Midbrain (tissue), 1 donor: ENCODE results near the gene DOCK3.

Experiments used
- DNase-seq: peaks from one replicate; lab custom pipeline; 2025; lab: John Stamatoyannopoulos, UW

DOCK3 gene

DNA sequence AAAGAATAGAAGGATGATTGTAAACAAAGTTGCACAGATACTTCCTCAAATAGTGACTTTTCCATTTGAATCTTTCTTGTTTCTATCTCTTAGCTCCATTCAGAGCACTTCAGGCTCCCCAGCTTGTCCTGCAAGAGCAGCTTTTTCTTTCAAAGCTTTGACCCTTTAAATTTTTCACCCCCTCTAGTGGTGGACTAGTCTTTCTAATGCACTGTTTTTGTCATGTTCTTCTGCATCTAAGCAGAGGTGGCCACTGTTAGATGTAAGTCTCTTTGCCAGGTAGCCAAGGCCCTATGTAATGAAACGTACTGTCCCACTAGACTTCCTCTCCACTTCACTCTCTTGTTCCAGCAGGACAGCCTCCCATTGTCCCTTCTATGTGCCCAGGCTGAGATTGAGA, 636.3 kb downstream of the DOCK3 start:
- no peak for DNase-seq

DNA sequence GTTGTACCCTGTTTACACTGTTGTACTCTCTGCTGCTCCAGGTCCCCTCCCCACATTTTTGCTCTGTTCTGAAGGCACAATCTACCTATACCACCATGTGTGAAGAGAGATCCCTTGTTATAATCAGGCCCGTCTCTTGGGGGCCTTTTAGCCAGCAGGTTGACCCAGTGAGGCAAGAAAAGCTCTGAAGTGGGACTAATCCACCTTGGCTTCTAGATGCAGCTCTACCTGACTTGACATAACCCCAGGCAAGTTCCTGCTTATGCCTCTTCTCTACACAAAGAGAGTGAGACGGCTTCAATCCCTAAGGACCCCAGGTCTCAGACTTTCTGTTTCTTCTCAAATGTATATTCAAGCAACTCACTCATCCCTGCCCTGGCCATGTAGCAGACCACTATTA, 653.5 kb downstream of the DOCK3 start:
- DNase-seq = no peak

DNA sequence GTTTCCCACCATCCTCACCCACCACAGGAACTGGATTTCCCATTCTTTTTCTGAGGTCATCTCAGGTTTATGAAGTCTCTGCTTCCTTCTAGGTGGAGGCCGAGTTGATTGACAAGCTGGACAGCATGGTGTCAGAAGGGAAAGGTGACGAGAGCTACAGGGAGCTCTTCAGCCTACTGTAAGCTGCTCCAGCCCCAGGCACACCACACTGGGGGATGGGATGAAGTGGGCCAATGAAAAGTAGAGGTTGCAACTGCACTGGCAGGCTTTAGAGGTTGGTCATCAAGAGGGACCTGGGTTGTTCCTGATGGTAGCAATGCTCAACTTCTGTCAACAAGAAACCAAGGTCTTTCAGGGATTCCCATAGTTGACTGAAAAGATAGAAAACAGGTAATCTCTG, 655.3 kb downstream of the DOCK3 start:
- no peak for DNase-seq

DNA sequence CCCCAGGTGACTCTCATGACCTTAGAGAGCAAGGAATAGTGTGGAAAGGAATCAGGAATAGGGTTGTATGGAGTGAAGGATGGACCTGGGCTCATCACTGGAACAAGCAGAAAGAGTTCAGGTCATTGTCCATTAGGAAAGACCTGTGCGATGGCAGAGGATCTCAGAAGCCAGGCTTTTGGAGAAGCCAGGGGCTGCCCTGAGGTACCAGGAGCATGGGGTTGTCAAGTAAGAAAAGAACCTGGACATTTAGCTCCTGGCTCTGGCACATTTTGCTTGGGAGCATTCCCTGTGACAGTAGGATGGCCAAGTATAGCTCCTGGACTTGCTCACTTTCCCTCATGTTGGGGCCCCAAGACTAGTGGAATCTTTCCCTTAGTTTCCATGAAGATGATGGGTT, 657.4 kb downstream of the DOCK3 start:
- DNase-seq = no peak

DNA sequence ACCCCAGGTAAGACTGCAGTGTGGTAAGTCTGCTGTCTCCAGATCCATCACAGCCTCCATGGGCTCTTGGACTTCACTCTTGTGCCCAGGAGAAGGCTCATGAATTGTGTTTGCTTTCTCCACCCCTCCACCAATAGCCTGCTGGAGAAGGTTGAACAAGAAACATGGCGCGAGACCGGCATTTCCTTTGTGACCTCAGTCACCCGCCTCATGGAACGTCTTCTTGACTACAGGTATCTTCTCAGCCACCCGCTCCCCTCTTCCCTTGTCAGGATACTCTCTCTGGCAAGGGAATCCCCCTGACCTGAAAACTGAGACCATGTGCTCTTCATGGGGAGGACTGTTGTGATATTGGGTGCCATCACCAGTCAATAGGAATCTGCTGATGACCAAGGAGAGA, 658.3 kb downstream of the DOCK3 start:
- DNase-seq = no peak

DNA sequence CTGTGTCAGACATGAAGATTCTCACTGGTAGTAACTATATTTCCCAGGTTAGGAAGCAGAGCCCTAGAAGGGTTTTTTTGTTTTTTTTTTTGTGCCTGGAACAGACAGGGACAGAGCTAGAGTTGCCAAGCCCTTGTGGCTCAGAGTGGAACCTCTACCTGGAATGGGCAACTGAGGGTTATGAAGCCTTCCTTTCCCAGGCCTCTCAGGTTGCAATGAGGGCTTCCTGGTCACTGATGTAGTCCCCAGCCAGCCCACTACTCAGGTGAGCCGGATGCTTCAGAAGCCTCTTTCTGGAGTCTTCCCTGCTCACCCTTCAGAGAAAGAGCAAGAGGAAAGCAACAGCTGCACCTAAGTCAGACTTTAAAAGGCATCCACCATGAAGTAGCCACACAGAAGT, 661.5 kb downstream of the DOCK3 start:
- DNase-seq = no peak

DNA sequence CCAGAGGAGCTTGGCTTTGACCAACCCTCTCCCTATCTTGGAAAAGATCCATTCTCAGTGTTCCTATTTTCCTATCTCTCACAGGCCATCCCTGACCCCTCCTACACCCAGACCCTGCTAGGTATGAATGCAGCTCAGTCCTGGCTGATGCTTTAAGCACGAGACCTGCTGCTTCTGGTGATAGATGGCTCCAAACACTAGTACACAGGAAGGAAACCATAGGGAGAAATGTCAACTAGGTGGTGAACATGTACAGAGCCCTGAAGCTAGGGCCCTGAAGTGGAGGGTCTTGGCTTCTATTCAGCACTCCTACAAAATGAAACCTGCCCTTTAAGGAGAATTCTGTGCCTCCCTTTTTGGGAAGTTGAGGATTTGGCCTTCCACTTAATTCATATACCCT, 662.9 kb downstream of the DOCK3 start:
- no peak for DNase-seq

DNA sequence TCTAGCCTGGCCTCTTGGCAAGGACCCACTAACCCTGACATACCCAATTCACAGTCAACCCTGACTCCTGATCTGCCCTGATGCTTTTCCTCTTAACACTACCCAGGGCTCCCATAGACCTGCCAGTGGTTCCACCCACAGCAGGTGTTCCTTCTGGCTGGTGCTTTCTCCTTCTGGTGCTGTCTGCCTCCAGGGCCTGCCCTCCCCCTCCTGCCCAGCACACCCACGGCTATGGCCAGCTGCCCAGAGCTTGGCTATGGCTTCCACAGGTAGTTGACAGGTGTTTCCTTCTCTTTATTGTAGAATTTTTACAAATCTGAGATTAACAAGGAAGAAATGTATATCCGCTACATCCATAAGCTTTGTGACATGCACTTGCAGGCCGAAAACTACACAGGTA, 663.9 kb downstream of the DOCK3 start:
- no peak for DNase-seq

DNA sequence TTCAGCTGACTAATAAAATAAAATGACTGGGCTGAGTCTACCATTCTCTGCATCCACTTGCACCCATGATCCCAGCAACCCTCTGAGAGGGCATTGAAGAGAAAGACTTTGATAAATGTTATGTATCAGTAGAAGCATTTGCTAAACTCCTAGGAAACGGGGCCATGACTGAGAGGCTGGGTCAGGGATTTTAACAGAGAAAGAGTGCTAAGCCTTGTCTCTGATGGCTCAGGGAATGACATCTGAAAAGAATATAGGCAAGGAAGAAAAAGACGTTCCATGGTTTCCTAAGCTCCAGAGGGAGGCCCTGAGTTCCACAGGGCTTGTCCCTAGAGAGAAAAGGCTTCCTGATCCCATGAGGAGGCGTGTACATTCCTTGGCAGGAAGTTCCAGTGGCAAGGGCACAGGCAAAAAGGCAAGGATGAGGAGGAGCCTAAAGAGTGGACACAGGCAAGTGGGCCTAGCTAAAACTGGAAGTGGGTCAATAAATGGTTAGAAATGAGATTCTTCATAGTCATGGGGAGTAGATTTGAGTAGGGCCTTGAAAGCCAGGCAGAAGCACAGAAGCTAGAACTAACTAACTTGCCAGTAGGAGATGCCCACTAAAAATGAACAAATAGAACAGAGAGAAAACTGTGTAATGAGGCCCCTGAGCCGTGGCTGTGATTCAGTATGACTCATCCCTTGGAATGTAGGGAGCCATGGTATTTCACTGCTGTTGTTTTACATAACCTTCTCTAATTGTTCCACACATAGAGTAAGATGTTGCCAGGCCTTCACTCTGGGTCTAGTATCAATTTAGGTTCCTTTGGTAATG, 665.5 kb downstream of the DOCK3 start:
- no peak for DNase-seq

DNA sequence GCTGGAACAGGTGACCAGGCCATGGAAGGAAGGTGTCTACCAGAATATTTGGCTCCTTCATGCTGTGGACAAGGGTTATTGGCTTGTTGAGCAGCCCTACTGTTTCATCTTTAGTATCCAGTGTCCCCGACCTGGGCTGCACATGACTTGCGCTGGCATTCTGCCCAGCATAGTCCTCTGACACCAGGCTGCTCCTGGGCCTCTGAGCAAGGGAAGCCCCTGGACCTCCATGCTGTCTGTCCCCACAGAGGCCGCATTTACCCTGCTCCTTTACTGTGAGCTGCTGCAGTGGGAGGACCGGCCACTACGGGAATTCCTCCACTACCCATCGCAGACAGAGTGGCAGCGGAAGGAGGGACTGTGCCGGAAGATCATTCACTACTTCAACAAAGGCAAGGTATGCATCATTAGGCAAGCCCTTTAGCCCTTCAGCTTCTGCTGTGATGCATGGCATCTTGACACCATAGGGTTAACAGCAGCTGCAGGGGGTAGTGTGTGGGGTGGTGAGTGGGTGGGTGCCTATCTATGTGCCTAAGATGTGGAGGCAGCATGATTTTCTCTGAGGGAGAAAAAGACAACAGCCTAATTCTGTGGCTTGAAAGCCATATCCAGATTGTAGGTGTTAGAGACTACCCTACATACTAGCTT, 666.4 kb downstream of the DOCK3 start:
- no peak for DNase-seq

DNA sequence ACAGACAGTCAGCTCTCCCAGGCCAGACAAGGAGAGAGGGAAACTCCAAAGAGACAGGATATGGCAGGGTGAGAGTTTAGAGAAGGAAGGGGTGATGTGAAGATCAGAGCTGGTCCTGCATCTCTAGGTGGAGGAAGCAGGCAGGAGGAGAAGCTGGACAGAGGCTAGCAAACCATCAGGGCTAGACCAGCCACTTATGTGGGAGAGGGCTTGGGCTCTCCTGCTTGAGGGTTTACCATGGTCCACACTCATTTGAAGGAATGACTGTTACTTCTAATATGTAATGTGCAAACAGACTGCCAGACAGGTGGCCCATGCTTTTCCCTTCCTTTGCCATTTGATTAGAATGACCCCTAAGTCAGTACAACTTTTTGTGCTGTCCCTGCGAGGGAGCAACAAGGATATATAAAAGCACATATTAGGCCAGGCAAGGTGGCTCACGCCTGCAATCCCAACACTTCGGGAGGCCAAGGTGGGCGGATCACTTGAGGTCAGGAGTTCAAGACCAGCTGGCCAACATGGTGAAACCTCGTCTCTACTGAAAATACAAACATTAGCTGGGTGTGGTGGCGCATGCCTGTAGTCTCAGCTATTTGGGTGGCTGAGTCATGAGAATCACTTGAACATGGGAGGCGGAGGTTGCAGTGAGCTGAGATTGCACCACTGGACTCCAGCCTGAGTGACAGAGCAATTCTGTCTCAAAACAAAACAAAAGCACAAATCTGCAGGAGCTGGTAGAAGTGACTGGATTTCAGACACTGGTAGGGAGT, 669.4 kb downstream of the DOCK3 start:
- no peak for DNase-seq

DNA sequence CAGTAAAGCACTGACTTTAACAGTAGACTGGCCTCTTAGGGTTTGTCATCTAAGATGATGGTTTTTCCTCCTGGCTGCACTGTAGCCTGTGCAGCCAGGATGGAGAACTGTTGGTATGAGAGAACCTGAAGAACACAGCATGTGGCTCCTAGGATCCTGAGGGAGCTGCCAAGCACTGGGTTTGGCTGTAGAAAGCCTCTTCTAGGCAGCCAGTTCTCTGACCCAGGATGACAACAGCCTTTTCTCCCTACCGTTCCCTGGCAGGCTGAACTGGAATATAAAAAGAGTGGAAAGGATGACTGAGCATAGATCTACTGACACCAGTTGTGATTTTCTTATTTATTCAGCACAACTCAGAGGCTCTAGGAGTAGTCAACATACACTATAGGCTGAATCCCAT, 676.0 kb downstream of the DOCK3 start:
- peak; percentile 33 for DNase-seq

DNA sequence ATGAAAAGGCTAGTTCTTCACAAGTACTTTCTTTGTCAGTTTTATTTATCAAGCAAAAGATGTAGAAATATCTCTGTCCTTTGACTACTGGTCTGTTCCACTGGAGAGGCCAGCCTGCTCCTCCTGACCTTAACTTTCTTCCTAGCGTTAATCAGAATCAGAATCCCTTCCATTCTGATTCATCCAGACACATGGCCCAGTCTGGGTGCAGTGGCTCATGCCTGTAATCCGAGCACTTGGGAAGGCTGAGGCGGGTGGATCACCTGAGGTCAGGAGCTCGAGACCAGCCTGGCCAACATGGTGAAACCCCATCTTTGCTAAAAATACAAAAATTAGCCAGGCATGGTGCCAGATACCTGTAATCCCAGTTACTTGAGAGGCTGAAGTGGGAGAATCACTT, 678.4 kb downstream of the DOCK3 start:
- DNase-seq = no peak

DNA sequence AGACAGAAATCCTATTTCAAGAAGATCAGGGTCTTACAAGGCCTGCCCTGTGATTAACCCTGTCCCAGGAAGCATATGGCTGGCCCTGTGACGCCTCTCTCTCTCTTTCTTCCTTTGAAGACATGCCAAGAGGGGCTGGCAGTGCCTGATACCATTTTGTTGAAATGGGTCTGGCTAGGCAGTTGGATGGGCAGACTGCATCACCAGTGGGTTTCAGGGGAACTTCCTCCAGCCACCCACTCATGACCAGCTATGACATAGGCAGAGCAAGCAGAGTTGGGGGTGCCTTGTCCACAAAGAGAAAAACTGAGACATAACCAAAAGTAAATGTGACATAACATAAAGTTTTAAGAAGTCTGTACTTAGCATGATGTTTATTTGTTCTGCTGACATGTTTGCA, 679.0 kb downstream of the DOCK3 start:
- DNase-seq = no peak

DNA sequence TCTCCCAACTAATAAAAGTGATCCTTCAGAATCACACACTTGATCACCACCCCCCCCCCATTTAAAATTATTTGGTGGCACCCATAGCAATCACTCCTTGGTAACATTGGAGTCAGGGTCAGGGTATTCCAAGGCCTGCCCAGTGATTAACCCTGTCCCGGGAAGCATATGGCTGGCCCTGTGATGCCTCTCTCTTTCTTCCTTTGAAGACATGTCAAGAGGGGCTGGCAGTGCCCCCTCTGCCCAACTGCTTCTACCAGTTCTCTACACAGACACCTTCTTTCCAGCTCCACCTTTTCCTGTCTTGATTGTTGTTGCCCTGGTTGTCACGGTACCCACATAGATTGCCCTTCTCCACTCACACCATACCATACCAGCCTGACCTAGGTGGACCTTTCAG, 679.4 kb downstream of the DOCK3 start:
- no peak for DNase-seq

DNA sequence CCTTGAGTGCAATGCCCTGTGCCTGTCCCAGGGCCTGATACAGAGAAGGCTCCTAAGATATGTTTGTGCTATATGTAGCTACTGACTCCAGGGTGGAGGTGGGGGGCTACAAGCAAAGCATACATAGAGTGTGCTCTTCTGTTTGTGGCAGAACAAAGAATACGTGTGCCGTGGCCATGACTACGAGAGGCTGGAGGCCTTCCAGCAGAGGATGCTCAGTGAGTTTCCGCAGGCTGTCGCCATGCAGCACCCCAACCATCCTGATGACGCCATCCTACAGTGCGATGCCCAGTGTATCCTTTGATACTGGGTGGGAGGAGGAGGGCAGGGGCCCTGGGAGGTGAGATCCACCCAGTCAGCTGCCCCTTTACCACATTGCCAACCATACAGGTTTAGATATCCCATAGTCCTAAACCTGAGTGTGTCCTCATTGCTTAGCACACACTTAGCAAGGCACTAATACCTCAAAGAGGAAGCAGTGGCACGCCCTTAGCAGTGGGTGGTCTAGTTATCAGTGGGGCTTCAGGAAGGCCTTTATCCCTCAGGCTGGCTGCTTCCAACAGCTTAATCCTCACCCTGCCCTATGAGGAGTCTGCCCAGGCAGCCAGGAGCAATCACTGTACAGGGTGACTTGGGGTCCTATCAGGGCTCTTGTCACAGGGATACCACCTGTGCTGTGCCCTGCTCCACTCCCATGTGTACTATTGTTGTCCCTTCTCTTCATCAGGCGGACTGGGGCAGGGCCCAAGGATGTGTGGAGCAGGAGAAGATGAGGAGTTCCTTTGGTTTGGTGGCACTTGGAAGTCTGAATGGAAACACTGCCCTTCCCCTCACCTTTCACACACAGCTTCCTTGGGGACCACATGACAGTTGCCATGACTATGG, 680.2 kb downstream of the DOCK3 start:
- DNase-seq = no peak

DNA sequence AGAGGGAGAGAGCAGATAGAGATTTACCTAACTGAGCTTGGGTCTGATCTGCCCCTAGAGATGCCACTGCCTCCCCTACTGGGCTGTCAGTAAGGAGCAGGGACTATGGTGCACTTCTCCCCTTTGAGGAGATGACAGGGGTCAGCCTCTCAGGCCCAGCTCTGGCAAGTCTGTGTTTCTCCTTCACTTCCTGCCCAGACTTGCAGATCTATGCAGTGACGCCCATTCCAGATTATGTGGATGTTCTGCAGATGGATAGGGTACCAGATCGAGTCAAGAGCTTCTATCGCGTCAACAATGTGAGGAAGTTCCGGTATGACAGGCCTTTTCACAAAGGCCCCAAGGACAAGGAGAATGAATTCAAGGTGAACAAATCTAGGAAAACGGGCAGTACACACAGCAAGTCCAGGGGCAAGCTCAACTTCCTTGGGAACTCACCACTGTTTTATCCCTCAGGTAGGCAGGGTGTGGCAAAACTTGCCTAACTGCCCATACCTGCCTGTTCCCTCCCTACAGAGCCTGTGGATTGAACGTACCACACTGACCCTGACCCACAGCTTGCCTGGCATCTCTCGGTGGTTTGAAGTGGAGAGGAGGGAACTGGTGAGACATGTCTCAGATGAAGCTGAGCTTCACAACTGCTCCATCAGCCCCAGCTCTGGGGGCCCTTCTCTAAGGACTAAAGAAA, 681.3 kb downstream of the DOCK3 start:
- no peak for DNase-seq

DNA sequence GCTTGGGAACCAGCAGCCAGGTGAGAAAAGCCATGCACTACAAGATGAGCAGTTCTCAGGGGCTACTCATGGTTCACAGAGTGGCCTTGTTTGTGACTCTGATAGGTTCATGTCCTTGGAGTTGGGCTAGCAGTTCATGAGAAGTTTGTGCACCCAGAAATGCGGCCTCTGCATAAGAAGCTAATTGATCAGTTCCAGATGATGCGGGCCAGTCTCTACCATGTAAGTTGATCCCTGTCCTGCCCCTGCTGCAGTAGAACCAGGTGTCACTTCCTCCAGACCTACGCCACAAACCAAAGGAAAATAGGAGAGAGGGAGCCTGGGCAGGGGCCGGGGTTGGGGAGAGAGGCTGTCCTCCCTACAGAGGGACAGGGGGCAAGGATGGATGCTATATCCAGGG, 683.1 kb downstream of the DOCK3 start:
- no peak for DNase-seq

DNA sequence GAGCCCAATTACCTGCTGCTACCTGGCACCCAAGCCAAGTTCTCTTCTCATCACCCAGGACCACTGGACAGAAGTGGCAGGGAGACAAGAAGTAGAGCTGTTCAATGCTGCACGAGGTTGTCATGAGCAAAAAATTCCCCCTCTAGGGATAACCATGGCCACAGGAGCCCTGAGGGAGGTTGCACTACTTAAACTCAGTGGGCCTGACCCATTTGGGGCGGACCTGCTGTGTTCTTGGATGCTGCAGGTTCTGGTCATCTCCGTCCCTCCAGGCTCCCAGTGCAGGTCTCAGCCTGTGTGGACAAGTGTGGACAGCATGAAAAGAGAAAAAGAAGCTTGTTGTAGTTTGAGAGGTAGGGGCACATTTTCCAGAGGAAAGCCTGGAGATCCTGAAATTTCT, 684.3 kb downstream of the DOCK3 start:
- DNase-seq = no peak

DNA sequence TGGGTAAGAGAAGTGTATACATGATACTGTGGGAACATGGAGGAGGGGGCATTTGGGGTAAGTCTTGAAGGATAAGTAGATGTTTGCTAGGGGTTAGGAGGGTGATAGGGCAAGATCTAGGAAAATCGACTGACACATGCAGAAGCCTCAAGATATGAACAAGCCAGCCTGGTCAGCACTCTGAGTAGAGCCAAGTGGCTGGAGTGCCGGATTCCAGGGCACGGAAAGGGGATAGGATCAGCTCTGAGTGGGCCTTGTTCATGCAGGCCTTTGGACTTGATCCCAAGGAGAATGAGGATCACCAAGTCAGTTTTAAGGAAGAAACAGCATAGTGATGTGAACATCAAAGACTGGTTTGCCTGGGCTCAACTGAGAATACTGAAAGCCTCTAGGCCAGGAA, 686.1 kb downstream of the DOCK3 start:
- no peak for DNase-seq

DNA sequence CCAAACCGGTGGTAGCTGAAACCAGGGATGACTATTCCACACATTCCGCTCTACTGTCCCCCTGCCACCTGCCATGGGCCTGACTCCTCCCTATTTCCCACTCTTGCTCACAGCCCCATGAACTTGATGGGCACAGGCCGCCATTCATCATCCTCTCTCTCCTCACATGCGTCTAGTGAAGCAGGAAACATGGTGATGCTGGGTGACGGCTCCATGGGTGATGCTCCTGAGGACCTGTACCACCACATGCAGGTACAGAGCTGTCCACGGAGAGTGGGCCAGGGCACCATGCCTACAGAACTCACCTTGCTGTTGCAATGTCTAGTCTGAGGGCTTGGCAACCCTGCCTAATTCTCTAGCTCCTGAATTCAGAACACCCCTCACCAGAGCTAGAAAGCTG, 687.0 kb downstream of the DOCK3 start:
- DNase-seq = no peak

DNA sequence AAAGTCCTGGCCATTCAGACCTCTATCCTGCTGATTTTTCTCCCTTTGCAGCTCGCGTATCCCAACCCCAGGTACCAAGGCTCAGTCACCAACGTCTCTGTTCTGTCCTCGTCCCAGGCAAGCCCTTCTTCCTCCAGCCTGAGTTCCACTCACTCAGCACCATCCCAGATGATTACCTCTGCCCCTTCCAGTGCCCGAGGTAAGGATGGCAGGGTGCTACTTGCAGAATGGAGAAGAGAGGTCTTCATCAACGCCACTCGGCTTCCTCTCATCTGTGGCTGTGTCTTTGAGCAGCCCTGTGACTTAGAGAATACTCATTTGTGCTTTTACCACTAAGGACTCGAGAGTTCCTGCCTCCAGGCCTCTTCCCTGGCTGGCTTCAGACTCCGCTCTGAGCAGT, 687.7 kb downstream of the DOCK3 start:
- no peak for DNase-seq
